H9 (cell line): ENCODE data around the gene GNAO1. TPM values are rescaled to one million over a fixed set of nuclear protein-coding genes. Genes with fewer than 3 reads are reported as not detected.
A peak's percentile ranks its signal among the peaks of the same experiment; 100 is the strongest.

Source experiments
- DNase-seq: peaks from one replicate; pipeline ENCODE4 v3.0.0-alpha.2; 2017
- H2AFZ ChIP-seq: one replicate; pipeline ENCODE4 v1.6.1; 2013; ENCODE audit warnings: mild to moderate bottlenecking, low read length, control low read depth, moderate library complexity
- H2AK5ac ChIP-seq: 2 replicates; pipeline ENCODE4 v1.6.1; 2013; ENCODE audit warnings: low read length, control low read depth, mixed read lengths; ENCODE audit not compliant: insufficient read length
- H2BK120ac ChIP-seq: one replicate; pipeline ENCODE4 v1.6.1; 2013; ENCODE audit warnings: low read depth, mild to moderate bottlenecking, low read length, control low read depth, inconsistent platforms; ENCODE audit not compliant: poor library complexity, severe bottlenecking
- H2BK12ac ChIP-seq: 2 replicates; pipeline ENCODE4 v1.6.1; 2013; ENCODE audit warnings: low read length, control low read depth, mixed read lengths, low read depth; ENCODE audit not compliant: insufficient read length
- H2BK15ac ChIP-seq: 2 replicates; pipeline ENCODE4 v1.6.1; 2013; ENCODE audit warnings: low read depth, low read length, control low read depth
- H2BK20ac ChIP-seq: one replicate; pipeline ENCODE4 v1.6.1; 2013; ENCODE audit warnings: low read depth, mild to moderate bottlenecking, low read length, control low read depth, inconsistent platforms; ENCODE audit not compliant: poor library complexity, severe bottlenecking
- H2BK5ac ChIP-seq: 2 replicates; pipeline ENCODE4 v1.6.1; 2013; ENCODE audit warnings: low read length, control low read depth, mixed read lengths; ENCODE audit not compliant: insufficient read length
- H3K14ac ChIP-seq: 2 replicates; pipeline ENCODE4 v1.6.1; 2013; ENCODE audit warnings: low read length, control low read depth; ENCODE audit not compliant: insufficient read depth
- H3K18ac ChIP-seq: 2 replicates; pipeline ENCODE4 v1.6.1; 2013; ENCODE audit warnings: low read depth, mild to moderate bottlenecking, mixed read lengths, low read length, control low read depth; ENCODE audit not compliant: insufficient read length
- H3K23ac ChIP-seq: 2 replicates; pipeline ENCODE4 v1.6.1; 2013; ENCODE audit warnings: low read length, control low read depth, mixed read lengths, low read depth; ENCODE audit not compliant: insufficient read length
- H3K23me2 ChIP-seq: 2 replicates; pipeline ENCODE4 v1.6.1; 2013; ENCODE audit warnings: low read depth, mild to moderate bottlenecking, mixed read lengths, low read length, control low read depth; ENCODE audit not compliant: insufficient read length, poor library complexity, severe bottlenecking
- H3K27ac ChIP-seq: 2 replicates; pipeline ENCODE4 v1.5.1; 2013; ENCODE audit warnings: low read length, control low read depth, mixed read lengths, low read depth; ENCODE audit not compliant: insufficient read length
- H3K27me3 ChIP-seq: 2 replicates; pipeline ENCODE4 v1.6.1; 2013; ENCODE audit warnings: low read length, control low read depth, inconsistent platforms; ENCODE audit not compliant: insufficient read depth
- H3K4ac ChIP-seq: 2 replicates; pipeline ENCODE4 v1.6.1; 2013; ENCODE audit warnings: low read depth, mild to moderate bottlenecking, control low read depth, inconsistent platforms, low read length, moderate library complexity
- H3K4me1 ChIP-seq: 2 replicates; pipeline ENCODE4 v1.6.1; 2013; ENCODE audit warnings: low read length, control low read depth, inconsistent platforms; ENCODE audit not compliant: insufficient read depth
- H3K4me2 ChIP-seq: 2 replicates; pipeline ENCODE4 v1.6.1; 2013; ENCODE audit warnings: low read length, control low read depth, mixed read lengths; ENCODE audit not compliant: insufficient read length, insufficient read depth
- H3K56ac ChIP-seq: 2 replicates; pipeline ENCODE4 v1.6.1; 2013; ENCODE audit warnings: low read depth, mild to moderate bottlenecking, mixed read lengths, low read length, control low read depth; ENCODE audit not compliant: insufficient read length
- H3K79me1 ChIP-seq: 2 replicates; pipeline ENCODE4 v1.6.1; 2013; ENCODE audit warnings: low read depth, mild to moderate bottlenecking, moderate library complexity, low read length, control low read depth, inconsistent platforms; ENCODE audit not compliant: insufficient read depth, poor library complexity, severe bottlenecking
- H3K79me2 ChIP-seq: 2 replicates; pipeline ENCODE4 v1.6.1; 2013; ENCODE audit warnings: low read length, control low read depth, inconsistent platforms; ENCODE audit not compliant: insufficient read depth
- H3K9ac ChIP-seq: 2 replicates; pipeline ENCODE4 v1.6.1; 2013; ENCODE audit warnings: low read length, control low read depth, mixed read lengths; ENCODE audit not compliant: insufficient read length; ENCODE audit errors: extremely low read depth
- H3K9me3 ChIP-seq: one replicate; pipeline ENCODE4 v1.6.1; 2013; ENCODE audit warnings: low read depth, low read length, inconsistent platforms; ENCODE audit not compliant: control insufficient read depth
- H3T11ph ChIP-seq: one replicate; pipeline ENCODE4 v1.6.1; 2013; ENCODE audit warnings: mild to moderate bottlenecking, low read length, control low read depth, inconsistent platforms
- H4K20me1 ChIP-seq: one replicate; pipeline ENCODE4 v1.6.1; 2013; ENCODE audit not compliant: control insufficient read depth, insufficient read length, insufficient read depth
- H4K5ac ChIP-seq: 2 replicates; pipeline ENCODE4 v1.6.1; 2013; ENCODE audit warnings: low read depth, mild to moderate bottlenecking, mixed read lengths, low read length, control low read depth; ENCODE audit not compliant: insufficient read length
- H4K8ac ChIP-seq: replicated peaks from 2 replicates; pipeline ENCODE4 v1.6.1; 2013; ENCODE audit warnings: low read length, control low read depth, mixed read lengths, low read depth; ENCODE audit not compliant: insufficient read length
- H4K91ac ChIP-seq: 2 replicates; pipeline ENCODE4 v1.6.1; 2013; ENCODE audit warnings: low read depth, mild to moderate bottlenecking, moderate library complexity, mixed read lengths, low read length, control low read depth; ENCODE audit not compliant: insufficient read length
- H3K27ac Mint-ChIP-seq, 3 experiments: 2 replicates in 2 of 3; 3 replicates in 1 of 3; pipeline ENCODE4 v1.8.0; 2020 to 2021; ENCODE audit warnings: mixed read lengths in 3 of 3, mild to moderate bottlenecking in 1 of 3, moderate library complexity in 1 of 3
- H3K27me3 Mint-ChIP-seq: 2 replicates; pipeline ENCODE4 v1.8.0; 2021; ENCODE audit warnings: low read depth, mild to moderate bottlenecking, moderate library complexity, mixed read lengths
- H3K36me3 Mint-ChIP-seq, 3 experiments: 2 replicates in 2 of 3; 3 replicates in 1 of 3; pipeline ENCODE4 v1.8.0; 2020 to 2021; ENCODE audit warnings: low read depth in 3 of 3, mixed read lengths in 3 of 3; ENCODE audit not compliant: insufficient read depth in 1 of 3
- H3K4me1 Mint-ChIP-seq, 2 experiments: 2 replicates each; pipeline ENCODE4 v1.8.0; 2020; ENCODE audit warnings: mixed read lengths in 2 of 2
- H3K4me3 Mint-ChIP-seq, 2 experiments: 2 replicates in 1 of 2; 3 replicates in 1 of 2; pipeline ENCODE4 v1.8.0; 2020 to 2021; ENCODE audit warnings: mild to moderate bottlenecking in 2 of 2, mixed read lengths in 2 of 2, moderate library complexity in 1 of 2
- H3K9me3 Mint-ChIP-seq, 2 experiments: 2 replicates in 1 of 2; 3 replicates in 1 of 2; pipeline ENCODE4 v1.8.0; 2020; ENCODE audit warnings: mild to moderate bottlenecking in 2 of 2, mixed read lengths in 2 of 2, moderate library complexity in 1 of 2
- CTCF ChIP-seq: fragments of 200-600 bp; sonication (generic); conservative IDR thresholded peaks from 3 replicates; pipeline ENCODE4 v1.8.0; 2021; ENCODE audit warnings: antibody characterized with exemption, mild to moderate bottlenecking
- WGBS: extraction: QIAGEN DNeasy Blood & Tissue Kit; methylation state at CpG from one replicate; pipeline ENCODE4 v1.1.7; 2013; ENCODE audit warnings: missing lambda C conversion rate, low lambda C conversion rate, mixed read lengths; ENCODE audit not compliant: insufficient read length; ENCODE audit errors: extremely low coverage; 5-methylcytosine and 5-hydroxymethylcytosine counted together
- total RNA-seq: library from RNA; stranded (reverse); gene quantifications from 2 replicates; pipeline ENCODE4 v1.2.1, GENCODE V29; 2021

Gene GNAO1
- total RNA-seq, 1 experiment from 2014 or later = 16.9 TPM

DNA sequence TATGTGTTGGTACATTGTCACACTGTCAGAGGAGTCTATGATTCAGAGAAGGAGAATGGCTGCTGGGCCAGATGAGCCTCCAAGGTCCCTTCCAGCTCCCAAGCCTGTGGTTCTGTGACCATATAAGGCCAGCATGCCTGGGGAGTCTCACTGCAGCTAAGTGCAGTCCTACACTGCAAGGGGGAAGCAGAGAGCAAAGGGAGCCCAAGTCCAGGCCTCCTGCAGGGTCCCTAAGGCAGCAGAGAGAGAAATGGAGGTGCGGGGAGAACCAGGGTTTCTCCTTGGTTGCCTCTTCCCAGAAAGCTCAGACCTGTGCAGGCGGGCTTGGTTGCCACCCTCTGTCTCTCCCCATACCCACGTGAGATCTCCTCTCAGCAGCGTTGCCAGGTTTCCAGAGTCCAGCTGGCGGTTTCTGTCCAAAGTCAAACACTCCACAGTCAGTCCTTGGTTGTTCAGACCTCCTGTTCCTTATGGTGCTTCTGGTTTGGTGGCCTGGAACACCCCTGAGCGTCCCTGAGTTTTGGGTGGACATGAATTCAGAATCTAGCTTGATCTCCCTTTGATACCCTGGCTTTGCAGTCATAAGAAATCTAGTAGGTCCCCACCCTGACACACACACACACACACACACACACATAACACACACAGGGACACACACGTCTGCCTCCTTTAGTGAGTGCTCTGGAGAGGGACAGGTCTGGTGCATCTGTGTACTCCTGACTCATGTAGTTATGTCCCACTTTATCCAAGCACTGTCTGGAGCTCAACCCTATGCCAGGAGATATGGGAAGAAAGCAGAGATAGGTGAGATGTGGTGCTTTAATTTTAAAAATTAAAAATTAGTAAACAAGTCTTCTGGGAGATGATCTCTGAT, 78.8 kb downstream of the GNAO1 start:
- H3K23me2 ChIP-seq = no peaks in the 10 kb centered on the region
- DNase-seq = peak; percentile 69
- no peak overlapping the region for H3K9ac ChIP-seq
- no peak overlapping the region for H2BK5ac ChIP-seq
- H4K20me1 ChIP-seq = no peaks in the 10 kb centered on the region
- H4K8ac ChIP-seq = no peak overlapping the region
- no CpG with 5 or more reads among the region's 7 CpGs for WGBS
- H3K4me1 ChIP-seq = peaks cover 5% of the 10 kb centered on the region; the same call in 1 of the 2 replicates
- H2BK20ac ChIP-seq = no peak overlapping the region
- no peak overlapping the region for H2BK120ac ChIP-seq
- no peak overlapping the region for H2AFZ ChIP-seq
- Mint-ChIP-seq H3K36me3 (peaks cover 10 to 20% (median 13%) of the 10 kb centered on the region in 3 experiments), H3K27me3 (no peaks in the 10 kb centered on the region; the same call in 1 of the 2 replicates), H3K4me3 (no peak overlapping the region; a peak in 1 of 5 replicates), H3K4me1 (peaks cover 14 to 24% of the 10 kb centered on the region in 2 experiments), H3K27ac (peak overlapping the region in 2 of 3 experiments; percentile 56 to 82; a peak in 3 of 7 replicates), H3K9me3 (peaks cover 15% of the 10 kb centered on the region in 2 experiments)
- H3T11ph ChIP-seq = no peak overlapping the region
- no peak overlapping the region for H3K4me2 ChIP-seq
- no peak overlapping the region for H4K91ac ChIP-seq
- H3K27ac ChIP-seq = no peak overlapping the region
- TF ChIP-seq CTCF = peak; percentile 50; the same call in 2 of the 3 replicates
- no peak overlapping the region for H2AK5ac ChIP-seq
- no peak overlapping the region for H3K14ac ChIP-seq
- no peak overlapping the region for H2BK12ac ChIP-seq
- H3K79me1 ChIP-seq = no peaks in the 10 kb centered on the region
- no peak overlapping the region; the same call in 1 of the 2 replicates for H3K4ac ChIP-seq
- no peaks in the 10 kb centered on the region for H3K27me3 ChIP-seq
- H3K79me2 ChIP-seq = no peaks in the 10 kb centered on the region
- H3K56ac ChIP-seq = no peak overlapping the region
- no peak overlapping the region for H2BK15ac ChIP-seq
- H4K5ac ChIP-seq = no peak overlapping the region
- H3K18ac ChIP-seq = peak overlapping the region; percentile 3
- no peaks in the 10 kb centered on the region for H3K9me3 ChIP-seq
- H3K23ac ChIP-seq = no peak overlapping the region
